Endothelial cell of umbilical vein (primary cell): ENCODE measurements around the gene NUMBL. TPM values are rescaled to one million over a fixed set of nuclear protein-coding genes. Genes with fewer than 3 reads are reported as not detected.

Experiments
- BruUV-seq: library from RNA; stranded (reverse); fragments of 400-500 nt; replicated peaks from 2 replicates; lab custom pipeline; 2021; lab: Mats Ljungman, UMichigan
- CTCF ChIA-PET: fragments of 300-600, 350-600 bp; sonication (Branson Sonifier 250); formaldehyde crosslinking; loops from one replicate; lab custom pipeline; 2021; ENCODE audit warnings: antibody characterized with exemption, inconsistent platforms; lab: Charles Lee
- POLR2A ChIA-PET: fragments of 300-600, 350-600 bp; sonication (Branson Sonifier 250); formaldehyde crosslinking; loops from one replicate; lab custom pipeline; 2021; ENCODE audit warnings: antibody characterized with exemption, inconsistent platforms; lab: Charles Lee
- DNase-seq: peaks from one replicate; pipeline ENCODE4 v3.0.0-alpha.2; 2011; ENCODE audit warnings: low read depth, low spot score
- FAIRE-seq: peaks from 2 replicates; lab custom pipeline; 2011; peaks lifted over from hg19 to GRCh38; lab: Jason Lieb, UNC
- H2AFZ ChIP-seq: 2 replicates; pipeline ENCODE4 v1.6.0; 2012; ENCODE audit warnings: low read depth, low read length, control low read depth, inconsistent platforms
- H3K27ac ChIP-seq: 2 replicates; pipeline ENCODE4 v1.5.1; 2011; ENCODE audit warnings: low read depth, mild to moderate bottlenecking, control low read depth, low read length, moderate library complexity; ENCODE audit not compliant: insufficient read depth
- H3K27me3 ChIP-seq, 2 experiments: 2 replicates each; pipeline versions ENCODE4 v1.6.0 to v1.6.1; 2011; ENCODE audit warnings: low read length in 2 of 2, mixed read lengths in 1 of 2; ENCODE audit not compliant: control insufficient read depth in 2 of 2, insufficient read depth in 2 of 2
- H3K36me3 ChIP-seq, 2 experiments: 2 replicates in 1 of 2; 3 replicates in 1 of 2; pipeline ENCODE4 v1.5.1; 2011; ENCODE audit warnings: low read length in 2 of 2, mild to moderate bottlenecking in 1 of 2, moderate library complexity in 1 of 2; ENCODE audit not compliant: control insufficient read depth in 2 of 2, insufficient read depth in 2 of 2; ENCODE audit errors: extremely low read depth in 1 of 2
- H3K4me1 ChIP-seq: 3 replicates; pipeline ENCODE4 v1.5.1; 2011; ENCODE audit warnings: mild to moderate bottlenecking, low read length; ENCODE audit not compliant: control insufficient read depth, insufficient read depth; ENCODE audit errors: extremely low read depth
- H3K4me2 ChIP-seq: 2 replicates; pipeline ENCODE4 v1.6.1; 2011; ENCODE audit warnings: low read length, control low read depth, mixed read lengths; ENCODE audit not compliant: insufficient read depth
- H3K4me3 ChIP-seq, 3 experiments: fragments of 200-600 bp in 1 of 3; sonication (generic), shearing (Covaris generic) in 1 of 3; replicated peaks in 1 of 3; 2 replicates each; pipeline ENCODE4 v1.5.1; 2011 to 2016; ENCODE audit warnings: control low read depth in 3 of 3, low read length in 3 of 3, mild to moderate bottlenecking in 2 of 3, inconsistent platforms in 1 of 3, low read depth in 1 of 3, moderate library complexity in 1 of 3; ENCODE audit not compliant: insufficient read depth in 1 of 3
- H3K79me2 ChIP-seq: 2 replicates; pipeline ENCODE4 v1.6.0; 2012; ENCODE audit warnings: low read length, inconsistent platforms; ENCODE audit not compliant: control insufficient read depth, insufficient read depth
- H3K9ac ChIP-seq: replicated peaks from 2 replicates; pipeline ENCODE3; 2011; ENCODE audit warnings: low read length, control low read depth; ENCODE audit not compliant: insufficient read depth; ENCODE audit errors: extremely low read depth
- H3K9me1 ChIP-seq: replicated peaks from 3 replicates; pipeline ENCODE4 v1.6.0; 2011; ENCODE audit warnings: mild to moderate bottlenecking, low read length; ENCODE audit not compliant: control insufficient read depth, insufficient read depth; ENCODE audit errors: extremely low read depth
- H3K9me3 ChIP-seq: replicated peaks from 2 replicates; pipeline ENCODE4 v1.5.1; 2012; ENCODE audit warnings: low read length, inconsistent platforms; ENCODE audit not compliant: control insufficient read depth, insufficient read depth
- H4K20me1 ChIP-seq: replicated peaks from 2 replicates; pipeline ENCODE3; 2011; ENCODE audit warnings: mild to moderate bottlenecking, low read length; ENCODE audit not compliant: control insufficient read depth, insufficient read depth; ENCODE audit errors: extremely low read depth
- CTCF ChIP-seq, 2 donors: IDR thresholded peaks; 1 replicate in 1 of 2; 2 replicates in 1 of 2; pipeline ENCODE4 v1.5.1; 2011; ENCODE audit warnings: low read length in 2 of 2, mild to moderate bottlenecking in 2 of 2, moderate library complexity in 2 of 2, control low read depth in 1 of 2, inconsistent platforms in 1 of 2, low read depth in 1 of 2; ENCODE audit not compliant: insufficient read depth in 1 of 2; ENCODE audit errors: extremely low read depth in 1 of 2
- EZH2 ChIP-seq: IDR thresholded peaks from 2 replicates; pipeline ENCODE4 v1.6.1; 2012; ENCODE audit warnings: borderline replicate concordance, low read depth, mild to moderate bottlenecking, moderate library complexity, low read length, inconsistent platforms; ENCODE audit not compliant: severe bottlenecking
- FOS ChIP-seq: IDR thresholded peaks from 2 replicates; pipeline ENCODE4 v1.6.1; 2011; ENCODE audit warnings: mild to moderate bottlenecking, low read length, moderate library complexity, borderline replicate concordance; ENCODE audit not compliant: insufficient read depth
- GATA2 ChIP-seq: IDR thresholded peaks from 2 replicates; pipeline ENCODE4 v1.7.0; 2011; ENCODE audit warnings: low read depth, mild to moderate bottlenecking, moderate library complexity, mixed read lengths, low read length; ENCODE audit not compliant: insufficient read length, insufficient read depth
- JUN ChIP-seq: IDR thresholded peaks from 2 replicates; pipeline ENCODE4 v1.6.1; 2011; ENCODE audit warnings: borderline replicate concordance, low read depth; ENCODE audit not compliant: insufficient read length, insufficient read depth
- MAX ChIP-seq: IDR thresholded peaks from 2 replicates; pipeline ENCODE4 v1.6.1; 2011; ENCODE audit not compliant: insufficient read depth, insufficient read length
- MYC ChIP-seq: IDR thresholded peaks from one replicate; pipeline ENCODE4 v1.6.1; 2011; ENCODE audit warnings: mild to moderate bottlenecking, low read depth, low read length
- POLR2A ChIP-seq: IDR thresholded peaks from 2 replicates; pipeline ENCODE4 v1.6.1; 2012; ENCODE audit warnings: low read depth, mild to moderate bottlenecking, control low read depth, low read length
- POLR2AphosphoS5 ChIP-seq: IDR thresholded peaks from 2 replicates; pipeline ENCODE4 v1.6.1; 2012; ENCODE audit warnings: low read depth, mild to moderate bottlenecking, control low read depth, low read length, moderate library complexity; ENCODE audit not compliant: insufficient read depth
- dilution Hi-C: fragments of 300-500 bp; cut with MboI; formaldehyde crosslinking; loops from one replicate; pipeline ENCODE4 v1.15.0; 2019; ENCODE audit warnings: low sequenced_read_pairs; ENCODE audit not compliant: extremely low pct_ligation_motif_present
- intact Hi-C: fragments of 100-400 bp; cut with micrococcal nuclease; formaldehyde crosslinking; loops from one replicate; pipeline ENCODE4 v1.10.0; 2022
- polyA plus RNA-seq, 4 experiments: library from polyadenylated mRNA; depleted of rRNA in 3 of 4; stranded (reverse) in 3 of 4; unstranded in 1 of 4; fragments of >200 nt; gene quantifications; 2 replicates each; pipeline versions ENCODE4 v1.2.1 to v1.2.3, GENCODE V29; 2011 to 2012; ENCODE audit warnings: missing spikeins in 1 of 4
- total RNA-seq: library from RNA; stranded (reverse); gene quantifications from 2 replicates; pipeline ENCODE4 v1.2.3, GENCODE V29; 2021

Gene NUMBL
- total and polyA plus RNA-seq, 2 donors (not counting 3 experiments of a cell fraction or from before 2014, with no cell fraction given): 21.5 to 46.7 TPM

GRCh38 chr19:40639638-40639982, 50.8 kb downstream of the NUMBL start:
- FAIRE-seq: no peak
- DNase-seq: no peak
- H3K9ac ChIP-seq: no peak overlapping the region
- intact Hi-C loops: loop anchor here (10.0 kb wide), 1 partner anchor 495 kb away; no protein-coding TSS in a partner anchor
- BruUV-seq: no TSS peak
- CTCF ChIA-PET: no interaction called here
- no peaks in the 10 kb centered on the region for H3K36me3 ChIP-seq
- dilution Hi-C loops: no loop called here
- H2AFZ ChIP-seq: no peak overlapping the region
- H3K9me3 ChIP-seq: no peaks in the 10 kb centered on the region
- no peak overlapping the region for H3K4me3 ChIP-seq
- H3K9me1 ChIP-seq: no peaks in the 10 kb centered on the region
- H4K20me1 ChIP-seq: no peaks in the 10 kb centered on the region
- peaks cover 0 to 4% of the 10 kb centered on the region in 2 experiments for H3K27me3 ChIP-seq
- peaks cover 10% of the 10 kb centered on the region for H3K4me1 ChIP-seq
- no peaks in the 10 kb centered on the region for H3K79me2 ChIP-seq
- no peak overlapping the region for H3K27ac ChIP-seq
- POLR2A ChIA-PET: no interaction called here
- no peak for TF ChIP-seq FOS
- TF ChIP-seq GATA2: no peak
- no peak for TF ChIP-seq MAX
- no peak for TF ChIP-seq EZH2
- TF ChIP-seq POLR2AphosphoS5: no peak
- no peak for TF ChIP-seq MYC
- no peak for TF ChIP-seq CTCF (IDR thresholded peaks at IDR 0.05; ENCODE audit: extremely low read depth in 1 of 2, insufficient read depth in 1 of 2, low read depth in 1 of 2, low read length in 2 of 2)
- no peak for TF ChIP-seq JUN
- no peak for TF ChIP-seq POLR2A
- H3K4me2 ChIP-seq: no peak overlapping the region
